ENCODE data around the gene ZNHIT1.

ZNHIT1 gene

DNA sequence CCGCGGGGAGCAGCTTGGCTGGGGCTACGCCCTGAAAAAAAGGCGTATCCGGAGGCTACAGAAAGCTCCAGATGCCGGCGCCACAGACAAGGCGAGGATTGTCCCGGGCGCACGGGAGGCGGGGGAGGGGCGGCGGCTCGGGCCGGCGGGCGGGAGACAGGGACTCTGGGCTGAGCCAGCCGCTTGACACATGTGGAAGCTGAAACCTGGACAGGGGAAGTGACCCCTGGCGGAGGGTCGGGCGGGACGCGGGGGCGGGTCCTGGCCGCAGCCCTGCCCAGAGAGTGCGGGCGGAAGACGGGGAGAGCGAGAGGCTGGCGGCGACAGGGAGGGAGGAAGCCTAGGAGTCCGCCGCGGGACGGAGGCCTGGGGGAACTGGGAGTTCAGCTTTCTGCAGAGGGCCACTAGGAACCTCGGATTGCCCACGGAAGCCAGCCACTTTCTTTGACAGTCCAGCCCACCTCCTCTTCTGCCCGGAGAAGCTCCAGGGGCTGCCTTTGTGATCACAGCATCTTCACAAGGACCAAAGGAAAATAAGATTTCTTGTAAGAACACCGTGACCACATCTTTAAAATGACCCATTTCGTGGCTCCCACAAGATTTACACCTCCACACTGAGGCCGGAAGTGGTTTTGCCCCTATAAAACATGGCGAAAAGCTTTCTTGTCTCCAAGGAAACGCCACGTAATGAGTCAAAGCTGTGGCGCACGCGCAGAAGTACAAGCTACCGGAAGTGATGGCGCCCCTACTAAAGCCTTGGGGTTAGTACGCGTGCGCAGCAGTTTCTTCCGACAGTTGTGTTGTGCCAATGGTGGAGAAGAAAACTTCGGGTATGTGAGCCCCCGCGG lies at the start of gene ZNHIT1, which contains the start of gene PLOD3:
Gene ZNHIT1 (plus strand): TSS at position 778 of the 848 bp plus-strand sequence. CDS start 31 bp downstream, at position 809.
Gene PLOD3 (minus strand): TSS at position 194 of the 848 bp plus-strand sequence. CDS start 307 bp downstream, outside the sequence.
- H3K9ac ChIP-seq (ENCODE audit: low read length) = peak within 1 kb of the TSS; percentile 76

DNA sequence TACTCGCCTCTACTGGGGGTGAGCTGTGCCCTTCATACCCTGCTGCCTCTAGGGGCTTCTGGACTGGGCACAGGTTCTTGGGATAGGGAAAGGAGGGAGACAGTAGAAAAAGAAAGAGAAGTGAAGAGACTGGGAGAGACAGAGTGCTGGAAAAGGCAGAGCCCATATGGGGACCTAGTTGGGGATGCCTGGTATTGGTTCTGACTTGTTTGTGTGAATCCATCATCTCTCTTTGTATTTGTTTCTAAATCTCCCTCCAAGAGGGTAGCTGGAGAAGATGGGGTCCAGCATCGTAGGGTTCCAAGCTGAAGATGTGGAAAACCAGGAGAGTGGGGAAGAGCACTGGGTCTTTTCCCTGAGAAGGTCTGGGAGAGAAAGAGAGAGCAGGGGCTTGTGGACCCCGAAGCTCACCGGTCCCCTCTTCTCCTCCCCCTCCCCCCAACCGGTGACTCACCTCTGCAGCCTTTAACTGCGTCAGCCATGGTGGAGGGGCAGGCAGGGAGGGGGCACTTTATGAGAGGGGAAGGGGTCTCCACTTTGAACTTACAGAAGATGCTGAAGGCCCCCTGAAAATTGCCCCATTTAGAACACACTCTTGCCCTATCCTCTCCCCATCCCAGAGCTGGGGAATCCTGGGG lies 49.4 kb upstream of the ZNHIT1 start:
- Histone ChIP-seq H3K9ac (ENCODE audit: low read length) (peak overlapping the region; percentile 46), H3K27me3 (ENCODE audit: control insufficient read depth, insufficient read depth, low read length) (peaks cover 93% of the 10 kb centered on the region), H3K9me3 (ENCODE audit: control insufficient read depth, insufficient read depth, low read depth, low read length) (no peaks in the 10 kb centered on the region), H3K36me3 (ENCODE audit: control insufficient read depth, insufficient read depth, low read length) (no peaks in the 10 kb centered on the region), H3K4me3 (ENCODE audit: low read depth, low read length) (peak overlapping the region; percentile 54), H3K4me1 (ENCODE audit: control insufficient read depth, insufficient read depth, low read length) (peaks cover 63% of the 10 kb centered on the region), H3K27ac (ENCODE audit: low read depth, low read length) (no peak overlapping the region)

More for the DNA sequence above, at the start of gene ZNHIT1, which contains the start of gene PLOD3:
- Histone ChIP-seq H3K4me1 (ENCODE audit: control insufficient read depth, insufficient read depth, low read length) (peaks cover 22% of the 10 kb centered on the region), H3K9me3 (ENCODE audit: control insufficient read depth, insufficient read depth, low read depth, low read length) (no peaks in the 10 kb centered on the region), H3K36me3 (ENCODE audit: control insufficient read depth, insufficient read depth, low read length) (peaks cover 15% of the 10 kb centered on the region), H3K4me3 (ENCODE audit: low read depth, low read length) (peak within 1 kb of the TSS; percentile 88), H3K27ac (ENCODE audit: low read depth, low read length) (peak within 1 kb of the TSS; percentile 71; the same call in 1 of the 2 replicates), H3K27me3 (ENCODE audit: control insufficient read depth, insufficient read depth, low read length) (no peaks in the 10 kb centered on the region)

DNA sequence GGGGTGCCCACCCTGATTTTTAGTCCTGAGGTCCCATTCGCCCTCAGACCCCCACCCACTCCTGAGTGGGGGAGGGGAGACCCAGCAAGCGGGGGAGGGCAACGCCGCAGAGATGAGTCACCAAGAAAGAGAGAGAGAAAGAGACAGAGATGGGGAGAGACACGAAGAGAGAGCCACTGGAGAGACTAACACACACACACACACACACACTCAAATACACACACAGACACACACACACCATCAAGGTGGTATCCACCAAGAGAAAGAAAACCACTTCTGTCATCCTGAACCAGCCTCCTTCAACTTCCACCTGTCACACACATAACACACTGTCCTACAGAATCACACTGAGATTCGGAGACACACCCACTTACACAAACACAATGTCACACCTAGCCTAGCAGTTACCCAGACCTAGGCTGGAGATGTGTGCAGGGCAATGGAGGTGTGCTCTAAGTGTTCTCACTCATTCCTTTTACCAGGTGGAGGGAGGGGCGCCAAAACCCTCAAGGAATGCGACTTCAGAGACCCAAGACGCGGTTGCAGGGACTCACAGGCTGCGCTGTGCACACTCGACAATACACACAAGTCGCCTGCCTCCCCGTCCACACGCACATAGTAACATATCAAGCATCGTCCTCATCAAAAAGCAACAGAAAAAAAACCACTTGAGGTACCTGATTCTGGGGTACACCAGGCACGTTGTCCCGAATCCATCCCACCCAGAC lies 48.7 kb upstream of the ZNHIT1 start:
- H3K27ac ChIP-seq (ENCODE audit: low read depth, low read length) = no peak overlapping the region
- H3K27me3 ChIP-seq (ENCODE audit: control insufficient read depth, insufficient read depth, low read length) = peaks cover 93% of the 10 kb centered on the region
- H3K9me3 ChIP-seq (ENCODE audit: control insufficient read depth, insufficient read depth, low read depth, low read length) = no peaks in the 10 kb centered on the region
- peak overlapping the region; percentile 42 for H3K9ac ChIP-seq (ENCODE audit: low read length)
- H3K4me1 ChIP-seq (ENCODE audit: control insufficient read depth, insufficient read depth, low read length) = peaks cover 63% of the 10 kb centered on the region
- H3K4me3 ChIP-seq (ENCODE audit: low read depth, low read length) = peak overlapping the region; percentile 54
- no peaks in the 10 kb centered on the region for H3K36me3 ChIP-seq (ENCODE audit: control insufficient read depth, insufficient read depth, low read length)

DNA sequence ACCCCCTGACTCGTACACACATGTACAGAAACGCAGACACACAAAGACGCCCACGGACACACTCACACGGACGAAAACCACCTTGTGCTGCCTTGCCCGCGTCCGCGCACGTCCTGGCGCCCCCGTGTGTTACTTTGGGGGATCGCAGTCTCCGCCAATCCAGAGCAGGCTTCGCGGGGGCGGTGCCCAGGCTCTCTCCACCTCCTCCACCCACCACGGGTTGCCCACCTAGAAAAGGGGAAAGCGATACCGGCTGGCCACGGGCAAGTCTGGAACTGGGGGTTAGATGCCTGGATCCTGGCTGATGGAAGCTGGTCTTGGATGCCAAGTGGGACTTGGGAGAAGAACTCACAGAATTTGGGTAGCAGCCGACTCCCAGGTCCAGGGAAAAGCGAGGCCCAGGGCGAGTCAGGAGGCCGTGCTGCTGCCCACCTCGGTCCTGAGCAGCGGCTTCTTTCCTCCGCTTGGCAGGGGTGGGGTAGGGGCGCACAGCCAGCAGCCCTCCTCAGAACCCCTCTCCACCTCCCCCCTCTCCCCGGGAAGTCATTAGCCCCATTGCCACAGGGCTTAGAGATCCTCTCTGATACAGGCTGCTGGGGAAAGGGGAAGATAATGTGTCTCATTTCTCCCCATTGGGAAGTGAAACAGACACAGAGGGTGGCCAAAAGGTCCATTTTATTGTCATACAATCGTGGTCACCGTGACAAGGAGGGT lies 48.0 kb upstream of the ZNHIT1 start:
- H3K27me3 ChIP-seq (ENCODE audit: control insufficient read depth, insufficient read depth, low read length) = peaks cover 93% of the 10 kb centered on the region
- no peaks in the 10 kb centered on the region for H3K36me3 ChIP-seq (ENCODE audit: control insufficient read depth, insufficient read depth, low read length)
- no peaks in the 10 kb centered on the region for H3K9me3 ChIP-seq (ENCODE audit: control insufficient read depth, insufficient read depth, low read depth, low read length)
- H3K4me1 ChIP-seq (ENCODE audit: control insufficient read depth, insufficient read depth, low read length) = peaks cover 59% of the 10 kb centered on the region
- H3K4me3 ChIP-seq (ENCODE audit: low read depth, low read length) = peak overlapping the region; percentile 54
- H3K27ac ChIP-seq (ENCODE audit: low read depth, low read length) = no peak overlapping the region
- peak overlapping the region; percentile 42 for H3K9ac ChIP-seq (ENCODE audit: low read length)

DNA sequence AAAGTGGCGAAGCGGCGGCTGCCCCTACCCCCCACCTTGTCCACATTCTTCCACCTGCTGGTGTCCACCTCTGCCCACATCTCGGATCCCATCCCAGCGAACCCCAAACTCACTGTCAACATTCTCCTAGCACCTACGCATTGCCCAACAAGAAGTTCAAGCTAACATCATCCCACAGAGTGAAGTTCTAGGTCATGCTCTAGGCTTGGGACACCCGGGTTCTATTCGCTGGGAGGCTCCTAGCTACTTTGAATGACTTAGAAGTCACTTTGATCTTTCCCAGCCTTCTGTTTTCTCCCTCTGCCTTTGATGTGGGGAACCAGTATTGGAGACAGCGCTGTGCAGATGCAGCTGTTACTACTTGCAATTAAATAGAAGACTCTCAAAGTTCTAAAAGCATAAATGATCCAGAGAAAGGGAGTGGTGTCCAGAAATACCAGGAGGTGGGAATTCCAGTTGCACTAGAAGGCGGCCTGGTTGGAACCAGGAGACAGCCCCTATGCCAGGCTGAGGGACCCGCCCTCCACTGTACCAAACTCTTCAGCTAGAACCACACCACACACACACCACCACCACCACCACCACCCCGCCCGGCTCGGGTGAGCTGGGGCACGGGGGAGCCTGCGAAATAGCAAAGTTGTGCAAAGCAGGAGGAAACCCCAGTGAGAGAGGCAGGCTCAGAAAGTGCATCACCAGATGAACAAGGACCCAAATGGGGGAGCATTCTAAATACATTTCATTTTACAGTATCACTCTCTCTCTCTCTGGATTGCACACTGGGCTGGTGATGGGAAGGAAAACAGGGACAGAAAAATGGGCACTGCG lies 47.1 kb upstream of the ZNHIT1 start:
- no peak overlapping the region for H3K27ac ChIP-seq (ENCODE audit: low read depth, low read length)
- H3K9ac ChIP-seq (ENCODE audit: low read length) = no peak overlapping the region
- peaks cover 95% of the 10 kb centered on the region for H3K27me3 ChIP-seq (ENCODE audit: control insufficient read depth, insufficient read depth, low read length)
- H3K4me3 ChIP-seq (ENCODE audit: low read depth, low read length) = peak overlapping the region; percentile 59
- no peaks in the 10 kb centered on the region for H3K9me3 ChIP-seq (ENCODE audit: control insufficient read depth, insufficient read depth, low read depth, low read length)
- H3K4me1 ChIP-seq (ENCODE audit: control insufficient read depth, insufficient read depth, low read length) = peaks cover 56% of the 10 kb centered on the region
- no peaks in the 10 kb centered on the region for H3K36me3 ChIP-seq (ENCODE audit: control insufficient read depth, insufficient read depth, low read length)

DNA sequence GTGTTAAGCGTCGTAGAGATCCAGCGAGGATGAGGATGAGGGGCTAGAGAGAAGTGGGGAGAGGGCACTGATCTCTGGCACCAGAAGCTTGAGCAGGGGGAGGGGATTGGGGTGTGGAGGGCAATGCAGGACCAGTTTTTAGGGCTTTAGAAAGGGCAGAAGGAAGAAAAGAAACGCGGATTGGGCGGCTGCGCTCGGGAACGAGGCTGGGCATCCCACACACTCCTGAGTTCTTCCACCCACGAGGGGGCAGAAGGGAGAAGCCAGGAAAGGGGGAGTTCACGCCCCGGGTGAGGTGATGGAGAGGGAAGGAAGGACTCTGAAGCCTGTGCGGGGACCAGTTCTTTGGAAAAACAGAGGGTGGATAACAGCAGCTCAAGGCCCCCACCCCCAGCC lies 46.5 kb upstream of the ZNHIT1 start:
- H3K4me3 ChIP-seq (ENCODE audit: low read depth, low read length) = peak overlapping the region; percentile 59
- H3K9me3 ChIP-seq (ENCODE audit: control insufficient read depth, insufficient read depth, low read depth, low read length) = no peaks in the 10 kb centered on the region
- peaks cover 98% of the 10 kb centered on the region for H3K27me3 ChIP-seq (ENCODE audit: control insufficient read depth, insufficient read depth, low read length)
- H3K9ac ChIP-seq (ENCODE audit: low read length) = no peak overlapping the region
- no peak overlapping the region for H3K27ac ChIP-seq (ENCODE audit: low read depth, low read length)
- H3K4me1 ChIP-seq (ENCODE audit: control insufficient read depth, insufficient read depth, low read length) = peaks cover 56% of the 10 kb centered on the region
- H3K36me3 ChIP-seq (ENCODE audit: control insufficient read depth, insufficient read depth, low read length) = no peaks in the 10 kb centered on the region

DNA sequence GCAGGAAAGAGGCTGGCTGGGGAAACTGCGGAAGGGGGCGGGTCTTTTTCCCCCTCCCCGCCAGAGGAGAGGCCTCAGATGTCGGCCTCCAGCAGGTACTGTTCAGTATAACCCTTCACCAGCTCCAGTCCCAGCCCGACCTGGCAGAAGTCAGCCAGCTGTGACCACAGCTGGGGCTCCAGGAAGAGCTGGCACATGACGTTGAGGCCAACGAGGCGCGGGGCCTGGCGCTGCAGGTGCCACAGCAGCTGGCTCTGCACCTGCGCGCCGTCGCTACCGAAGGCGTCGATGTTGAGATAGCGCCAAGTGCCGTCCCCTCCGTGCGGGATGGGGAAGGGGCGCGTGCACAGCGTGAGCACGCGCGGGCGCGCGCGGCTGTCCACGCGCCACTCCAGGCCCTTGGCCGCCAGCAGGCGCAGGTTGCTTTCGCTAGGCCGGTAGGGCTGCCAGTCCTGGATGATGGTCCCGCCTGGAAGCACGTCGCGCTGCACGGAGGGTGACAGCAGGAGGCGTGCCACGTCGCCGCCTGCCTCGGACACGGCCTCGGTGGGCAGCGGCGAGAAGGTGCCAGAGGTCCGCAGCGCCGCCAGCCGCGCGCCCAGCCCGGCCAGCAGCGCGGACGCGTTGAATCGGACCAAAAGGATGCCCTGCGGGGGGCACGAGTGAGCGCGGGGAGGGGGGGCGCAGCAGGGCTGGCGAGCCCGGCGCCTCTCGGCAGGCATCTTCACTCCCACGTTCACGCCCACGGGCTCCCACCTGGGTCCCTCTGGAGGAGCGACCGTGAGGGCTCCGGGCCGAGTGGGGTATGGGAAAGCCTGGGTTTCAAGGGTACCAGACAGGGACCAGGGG lies 45.7 kb upstream of the ZNHIT1 start:
- peaks cover 100% of the 10 kb centered on the region for H3K27me3 ChIP-seq (ENCODE audit: control insufficient read depth, insufficient read depth, low read length)
- peak overlapping the region; percentile 59 for H3K4me3 ChIP-seq (ENCODE audit: low read depth, low read length)
- no peak overlapping the region for H3K27ac ChIP-seq (ENCODE audit: low read depth, low read length)
- no peaks in the 10 kb centered on the region for H3K9me3 ChIP-seq (ENCODE audit: control insufficient read depth, insufficient read depth, low read depth, low read length)
- H3K4me1 ChIP-seq (ENCODE audit: control insufficient read depth, insufficient read depth, low read length) = peaks cover 56% of the 10 kb centered on the region
- no peak overlapping the region for H3K9ac ChIP-seq (ENCODE audit: low read length)
- H3K36me3 ChIP-seq (ENCODE audit: control insufficient read depth, insufficient read depth, low read length) = no peaks in the 10 kb centered on the region

DNA sequence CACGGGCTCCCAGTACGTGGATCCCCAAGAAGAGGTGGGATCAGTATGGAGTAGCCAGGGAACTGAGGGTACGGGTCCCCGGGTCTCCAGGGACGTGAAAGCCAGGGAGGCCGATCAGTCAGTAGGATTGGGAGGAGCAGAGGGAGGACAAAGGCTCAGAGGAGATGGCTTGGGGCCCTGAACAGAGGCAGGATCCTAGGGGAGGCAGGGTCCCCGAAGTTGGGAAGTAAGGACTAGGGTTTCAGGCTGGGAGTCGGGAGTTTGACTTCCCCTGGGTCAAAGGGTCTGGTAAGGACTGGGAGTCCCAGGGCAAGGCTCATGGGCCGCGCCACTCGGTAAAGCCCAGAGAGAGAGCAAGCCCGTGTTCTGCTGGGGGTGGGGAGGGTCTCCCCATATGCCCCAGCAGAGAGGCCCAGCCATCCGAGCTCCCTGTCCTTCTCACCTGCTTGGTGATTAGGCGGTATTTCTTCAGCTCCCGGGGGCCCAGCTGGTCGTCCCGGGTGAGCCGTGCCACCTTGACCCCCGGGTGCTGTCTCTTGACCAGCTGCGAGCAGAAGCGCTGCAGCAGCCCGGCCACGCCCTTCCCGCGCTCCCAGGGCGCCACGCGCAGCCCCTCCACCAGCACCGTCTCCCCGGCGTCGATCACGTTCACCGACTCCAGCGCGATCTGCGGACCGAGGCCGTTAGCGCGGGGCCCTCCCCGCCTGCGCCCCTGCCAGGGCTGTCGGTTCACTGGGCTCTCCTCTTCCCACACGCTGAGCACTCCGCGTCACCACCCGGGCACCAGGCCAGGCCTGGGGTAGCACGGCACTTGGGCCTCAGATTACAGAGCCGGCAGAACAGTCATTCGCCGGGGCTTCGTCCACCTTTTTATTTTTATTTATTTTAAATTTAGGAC lies 44.9 kb upstream of the ZNHIT1 start:
- H3K9me3 ChIP-seq (ENCODE audit: control insufficient read depth, insufficient read depth, low read depth, low read length) = no peaks in the 10 kb centered on the region
- no peak overlapping the region for H3K27ac ChIP-seq (ENCODE audit: low read depth, low read length)
- H3K36me3 ChIP-seq (ENCODE audit: control insufficient read depth, insufficient read depth, low read length) = no peaks in the 10 kb centered on the region
- H3K4me3 ChIP-seq (ENCODE audit: low read depth, low read length) = peak overlapping the region; percentile 59
- no peak overlapping the region for H3K9ac ChIP-seq (ENCODE audit: low read length)
- H3K4me1 ChIP-seq (ENCODE audit: control insufficient read depth, insufficient read depth, low read length) = peaks cover 49% of the 10 kb centered on the region
- H3K27me3 ChIP-seq (ENCODE audit: control insufficient read depth, insufficient read depth, low read length) = peaks cover 100% of the 10 kb centered on the region
